ENCODE measurements around the gene COL25A1. TPM values are rescaled to one million over a fixed set of nuclear protein-coding genes. Genes with fewer than 3 reads are reported as not detected.
"Not testable (repeated sequence)": the region's sequence is repeated elsewhere in the genome, so short reads cannot be mapped to it uniquely, and the experiment has no call there.

Gene COL25A1
- total RNA-seq, 4 donors from 2014 or later, result 7.1 to 21.3 (median 12.6) TPM

GRCh38 chr4:109155682-109156283 lies 146.7 kb downstream of the COL25A1 start:
- no peak for ATAC-seq (ENCODE audit: low FRiP score)
- DNase-seq (ENCODE audit: low spot score), result no peak
- TF ChIP-seq CTCF (IDR thresholded peaks at IDR 0.05), result no peak

DNA sequence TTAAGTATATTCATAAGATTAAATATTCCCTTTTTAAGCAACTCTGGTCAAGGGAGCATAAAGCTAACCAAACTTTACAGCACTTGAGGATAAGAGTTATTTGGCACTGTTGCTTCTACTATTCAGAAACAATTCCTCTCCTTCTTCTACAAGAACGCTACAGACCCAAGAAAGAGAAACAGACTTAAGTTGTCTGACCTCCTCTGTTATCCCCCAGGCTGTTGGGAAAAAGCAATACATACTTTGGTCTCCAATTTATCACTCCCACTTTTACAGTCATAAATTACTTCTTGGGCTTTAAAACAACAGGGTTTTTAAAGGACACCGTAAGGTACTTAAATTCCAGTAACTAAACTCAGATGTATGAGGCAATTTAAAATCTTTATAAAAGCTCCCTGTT lies 147.4 kb downstream of the COL25A1 start:
- no peak for TF ChIP-seq CTCF (IDR thresholded peaks at IDR 0.05)
- no peak for DNase-seq (ENCODE audit: low spot score)
- no peak for ATAC-seq (ENCODE audit: low FRiP score)

GRCh38 chr4:109154424-109154823 lies 148.0 kb downstream of the COL25A1 start:
- ATAC-seq (ENCODE audit: low FRiP score) (no peak), DNase-seq (ENCODE audit: low spot score) (no peak)
- TF ChIP-seq CTCF (IDR thresholded peaks at IDR 0.05), result no peak

DNA sequence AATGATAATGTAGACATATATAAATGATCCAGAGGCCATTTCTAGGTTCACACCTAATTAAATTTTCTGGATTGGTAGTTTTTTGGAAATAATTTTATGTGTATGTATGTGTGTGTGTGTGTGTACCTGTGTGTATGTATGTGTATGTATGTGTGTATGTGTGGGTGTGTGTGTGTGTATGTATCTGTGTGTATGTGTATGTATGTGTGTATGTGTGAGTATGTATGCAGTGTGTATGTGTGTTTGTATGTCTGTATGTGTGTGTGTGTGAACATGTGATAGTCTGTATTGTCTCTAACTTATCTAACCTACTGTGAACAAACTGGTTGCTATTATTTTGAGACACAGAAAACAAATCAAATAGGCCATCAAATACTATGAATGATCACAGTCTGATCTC lies 152.6 kb downstream of the COL25A1 start:
- ATAC-seq (ENCODE audit: low FRiP score) (no peak), DNase-seq (ENCODE audit: low spot score) (no peak)
- no peak for TF ChIP-seq CTCF (IDR thresholded peaks at IDR 0.05)

DNA sequence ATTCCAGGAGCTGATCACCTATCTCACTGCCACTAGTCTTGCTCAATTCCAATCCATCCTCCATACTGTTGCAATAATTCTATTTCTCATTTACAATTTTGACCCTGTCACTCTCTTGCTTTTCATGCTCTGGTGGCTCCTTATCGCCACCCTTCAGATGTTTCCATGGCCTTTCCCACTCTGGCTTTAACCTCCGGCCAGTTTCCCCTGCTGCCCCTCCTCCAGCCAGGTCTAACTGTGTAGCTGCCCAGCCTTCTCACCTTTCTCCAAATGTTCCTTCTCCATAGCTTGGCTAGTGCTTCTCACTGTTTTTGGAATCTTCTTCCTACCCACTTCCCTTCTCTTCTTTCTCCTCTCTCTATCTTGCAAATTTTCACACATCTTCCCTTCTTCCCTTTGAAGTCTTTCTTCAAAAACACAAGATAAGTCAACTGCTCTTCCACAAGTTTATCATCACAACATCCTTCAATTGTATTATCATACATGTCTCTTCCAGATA lies 153.8 kb downstream of the COL25A1 start:
- no peak for DNase-seq (ENCODE audit: low spot score)

DNA sequence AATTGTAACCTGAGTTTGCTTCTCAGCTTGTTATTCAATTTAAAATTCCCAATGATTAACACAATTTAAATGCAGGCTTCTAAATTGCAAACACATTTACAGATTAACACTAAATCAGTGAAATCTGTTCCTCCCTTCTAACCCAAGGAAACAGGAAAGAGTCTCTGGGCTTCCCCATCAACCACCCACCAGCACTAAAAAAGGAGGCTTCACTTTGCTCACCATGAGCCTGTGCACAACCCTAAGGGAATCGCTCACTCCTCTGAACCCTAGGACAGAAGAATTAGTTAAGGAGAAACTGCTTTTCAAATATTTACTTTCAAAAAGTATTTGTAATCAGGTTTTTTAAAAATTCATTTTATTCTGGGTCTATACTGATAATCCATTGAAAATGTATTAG lies 155.3 kb downstream of the COL25A1 start:
- no peak for TF ChIP-seq CTCF (IDR thresholded peaks at IDR 0.05)
- ATAC-seq (ENCODE audit: low FRiP score) (no peak), DNase-seq (ENCODE audit: low spot score) (no peak)

More for the DNA sequence above, 153.8 kb downstream of the COL25A1 start:
- ATAC-seq (ENCODE audit: low FRiP score), result no peak
- TF ChIP-seq CTCF (IDR thresholded peaks at IDR 0.05), result no peak

DNA sequence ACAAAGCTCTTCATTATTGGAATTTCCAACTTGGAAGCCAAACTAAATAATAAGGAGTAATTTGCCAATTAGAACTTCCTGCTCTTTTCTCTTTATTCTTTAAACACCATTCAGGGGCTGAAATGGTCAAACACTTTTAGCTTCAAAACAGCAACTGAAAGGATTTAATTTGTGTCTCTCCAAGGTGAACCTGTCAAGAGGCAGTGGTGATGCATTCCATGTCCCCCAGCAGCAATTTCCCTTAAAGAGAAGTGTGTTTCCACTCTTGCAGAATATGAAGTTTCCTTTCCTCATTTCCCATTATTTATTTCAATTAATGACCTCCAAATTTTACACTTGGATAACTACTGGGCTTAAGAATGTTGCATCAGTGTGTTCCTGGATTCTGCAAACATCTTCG lies 156.0 kb downstream of the COL25A1 start:
- no peak for ATAC-seq (ENCODE audit: low FRiP score)
- no peak for DNase-seq (ENCODE audit: low spot score)

DNA sequence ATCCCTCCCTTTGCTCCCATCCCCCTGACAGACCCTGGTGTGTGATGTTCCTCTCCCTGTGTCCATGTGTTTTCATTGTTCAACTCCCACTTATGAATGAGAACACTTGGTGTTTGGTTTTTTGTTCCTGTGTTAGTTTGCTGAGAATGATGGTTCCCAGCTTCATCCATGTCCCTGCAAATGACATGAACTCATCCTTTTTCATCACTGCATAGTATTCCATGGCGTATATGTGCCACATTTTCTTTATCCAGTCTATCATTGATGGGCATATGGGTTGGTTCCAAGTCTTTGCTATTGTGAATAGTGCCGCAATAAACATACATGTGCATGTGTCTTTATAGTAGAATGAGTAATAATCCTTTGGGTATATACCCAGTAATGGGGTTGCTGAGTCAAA lies 164.3 kb downstream of the COL25A1 start:
- DNase-seq (ENCODE audit: low spot score); ATAC-seq (ENCODE audit: low FRiP score): not testable (repeated sequence)

More for the DNA sequence above, 156.0 kb downstream of the COL25A1 start:
- TF ChIP-seq CTCF (IDR thresholded peaks at IDR 0.05), result no peak
